Stimulated activated CD8-positive, alpha-beta memory T cell treated with anti-CD3 and anti-CD28 coated beads, Interleukin-7, amount 100 ng/mL, for 4 hours (primary cell): ENCODE results near the gene DAPK2.
"Not testable (repeated sequence)": the region's sequence is repeated elsewhere in the genome, so short reads cannot be mapped to it uniquely, and the experiment has no call there.

Source experiments
- DNase-seq, 2 donors: peaks; one replicate each; pipeline ENCODE4 v3.0.0-alpha.2; 2020; ENCODE audit warnings: low read depth in 2 of 2

Gene DAPK2

DNA sequence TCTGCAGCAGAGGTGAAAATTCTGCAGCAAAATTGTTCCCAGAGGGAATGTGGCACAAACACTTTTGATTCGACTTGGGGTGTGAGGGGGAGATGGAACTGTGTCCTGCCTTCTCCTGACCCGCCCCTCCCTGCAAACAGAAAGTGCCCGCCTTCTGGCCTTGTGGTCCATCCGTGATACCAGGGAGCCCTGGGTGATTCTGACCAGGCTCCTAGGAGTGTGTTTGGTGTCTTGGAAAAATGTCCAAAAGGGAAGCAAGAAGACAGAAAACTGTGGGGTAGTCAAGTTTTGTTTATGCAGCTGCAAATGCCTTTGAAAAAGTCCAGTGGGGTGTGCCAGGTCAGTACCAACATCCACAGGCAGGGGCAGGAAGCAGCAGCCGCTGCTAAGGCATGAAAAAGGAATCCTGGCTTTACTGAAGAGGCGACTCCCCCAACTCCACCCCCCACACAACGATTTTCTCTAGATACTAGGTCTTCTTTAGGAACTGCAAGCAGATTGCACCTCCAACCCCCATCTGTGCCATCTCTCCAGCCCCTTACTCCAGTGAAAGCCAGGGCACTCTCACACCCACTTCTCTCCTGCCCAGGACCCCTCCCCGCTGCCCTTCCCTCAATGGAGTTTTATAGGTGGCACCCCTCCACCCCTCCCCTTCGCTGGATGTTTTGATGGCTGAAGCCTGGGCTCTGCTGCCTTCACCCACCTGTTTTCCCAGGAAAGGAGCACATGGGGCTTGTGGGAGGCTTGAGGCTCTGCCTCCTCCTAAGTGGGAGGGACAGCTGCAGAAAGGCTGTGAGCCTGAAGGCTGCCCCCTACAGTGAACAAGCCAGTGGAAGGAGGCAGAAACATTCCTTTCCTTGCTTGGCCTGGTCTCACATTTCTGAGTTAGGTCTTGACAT lies 130.2 kb downstream of the DAPK2 start:
- no peak for DNase-seq

DNA sequence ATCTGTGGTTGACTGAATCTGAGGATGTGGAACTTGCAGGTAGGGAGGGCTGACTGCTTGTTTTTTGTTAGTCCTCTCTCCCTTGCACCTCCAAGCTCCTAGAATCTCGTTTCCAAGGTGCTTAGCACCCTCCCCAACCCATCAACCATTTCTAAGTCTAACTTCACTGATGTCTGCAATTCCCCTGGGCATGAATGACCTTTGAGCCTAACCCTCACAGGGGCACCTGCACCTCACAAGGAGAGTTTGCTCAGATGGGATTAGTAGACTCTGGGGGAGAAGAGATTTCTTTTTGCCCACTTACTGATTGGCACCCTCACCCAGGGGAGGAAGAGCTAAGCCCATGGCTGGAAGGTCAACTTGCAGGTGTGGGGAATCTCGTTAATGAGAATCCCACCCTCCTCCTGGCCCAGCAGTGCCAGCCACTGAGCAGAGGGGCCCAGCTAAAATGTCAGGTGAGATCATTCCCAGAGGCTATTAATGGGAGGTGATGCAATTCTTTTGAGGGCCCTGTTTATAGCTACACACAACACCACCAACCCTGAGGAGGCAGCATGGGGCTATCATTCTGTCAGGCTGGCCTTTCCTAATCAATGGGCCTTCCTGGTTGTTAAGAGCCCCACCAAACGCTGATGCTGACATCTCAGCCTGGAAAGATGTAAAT lies 130.9 kb downstream of the DAPK2 start:
- DNase-seq: no peak

DNA sequence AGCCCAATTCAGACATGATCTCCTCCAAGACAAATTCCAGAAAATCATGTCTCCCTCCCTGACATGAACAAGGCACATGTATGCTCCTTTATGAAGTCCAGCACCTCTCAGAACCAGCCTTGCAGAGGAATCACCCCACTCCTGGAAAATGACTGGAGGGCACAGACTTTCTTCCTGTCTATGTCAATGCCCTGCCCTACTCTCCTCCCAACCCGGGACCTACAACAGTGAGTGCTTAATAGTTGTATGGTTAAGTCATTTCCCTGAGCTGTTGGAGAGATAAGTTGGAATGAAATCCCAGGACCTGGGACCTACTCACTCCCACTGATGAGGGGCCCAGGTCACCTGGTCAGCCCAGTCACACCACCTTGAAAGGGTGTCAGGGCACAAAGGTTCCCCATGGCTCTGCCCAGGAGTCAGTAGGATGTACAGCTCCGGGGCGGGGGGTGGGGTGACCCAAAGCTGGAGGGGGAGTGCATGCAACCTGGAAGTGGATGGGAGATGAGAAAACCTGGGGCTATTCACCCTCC lies 132.4 kb downstream of the DAPK2 start:
- DNase-seq: no peak

DNA sequence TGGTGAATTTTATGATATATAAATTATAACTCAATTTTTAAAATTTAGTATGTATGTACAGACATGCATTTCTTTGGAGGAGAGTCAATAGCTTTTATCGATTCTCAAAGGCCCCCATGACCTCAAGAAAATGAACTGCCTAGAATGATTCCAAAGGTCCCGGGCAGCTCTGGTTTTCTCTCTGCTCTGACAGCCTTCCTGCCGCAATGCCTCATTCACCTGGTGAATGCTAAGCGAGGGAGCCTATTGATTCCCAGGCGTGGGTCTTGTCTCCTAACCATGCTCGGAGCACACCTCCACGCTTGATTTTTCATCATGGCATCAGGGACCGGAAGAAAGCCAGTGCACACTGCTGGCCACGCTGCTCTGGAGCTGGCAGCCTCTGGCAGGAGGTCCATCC lies 132.9 kb downstream of the DAPK2 start:
- no peak for DNase-seq

DNA sequence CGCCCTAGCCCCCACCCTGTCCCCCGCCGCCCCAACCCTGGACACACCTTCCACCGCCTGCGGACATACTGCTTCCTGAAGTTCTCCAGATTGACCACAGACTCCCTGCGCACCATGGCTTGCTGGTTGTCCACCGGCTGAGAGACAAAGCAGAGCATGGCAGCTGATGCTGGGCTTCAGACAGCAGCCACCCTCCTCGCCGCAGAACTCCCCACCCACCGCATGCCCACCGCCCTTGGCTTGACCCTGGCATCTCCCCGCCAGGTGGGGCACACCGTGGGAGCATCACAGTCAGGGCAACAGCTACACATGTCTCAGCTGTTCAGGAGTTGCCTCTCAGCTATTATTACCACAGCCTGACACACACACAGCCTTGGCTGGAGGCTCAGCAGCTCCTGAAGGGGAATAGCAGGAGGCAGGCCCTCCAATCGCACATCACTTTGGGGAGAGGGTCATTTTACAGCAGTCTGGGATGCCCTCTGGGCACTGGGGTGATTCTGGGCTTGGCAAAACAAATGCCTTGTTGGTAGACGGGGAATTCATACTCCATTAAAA lies 134.1 kb downstream of the DAPK2 start:
- DNase-seq: no peak

DNA sequence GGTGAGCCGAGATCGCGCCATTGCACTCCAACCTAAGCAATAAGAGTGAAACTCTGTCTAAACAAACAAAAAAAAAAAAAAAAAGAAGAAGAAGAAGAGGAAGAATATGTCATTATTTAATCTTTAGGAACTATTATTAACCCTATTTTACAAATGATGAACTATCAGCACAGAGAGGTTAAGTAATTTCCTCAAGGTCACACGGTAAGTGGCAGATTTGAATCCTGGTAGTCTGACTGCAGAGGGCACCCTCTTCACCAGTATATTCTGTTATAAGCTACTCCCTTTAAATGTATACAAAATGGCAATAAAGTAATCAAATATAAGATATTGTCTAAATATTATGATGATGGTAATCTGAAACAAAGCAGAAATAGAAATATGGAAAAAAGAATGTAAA lies 135.1 kb downstream of the DAPK2 start:
- DNase-seq: no peak

DNA sequence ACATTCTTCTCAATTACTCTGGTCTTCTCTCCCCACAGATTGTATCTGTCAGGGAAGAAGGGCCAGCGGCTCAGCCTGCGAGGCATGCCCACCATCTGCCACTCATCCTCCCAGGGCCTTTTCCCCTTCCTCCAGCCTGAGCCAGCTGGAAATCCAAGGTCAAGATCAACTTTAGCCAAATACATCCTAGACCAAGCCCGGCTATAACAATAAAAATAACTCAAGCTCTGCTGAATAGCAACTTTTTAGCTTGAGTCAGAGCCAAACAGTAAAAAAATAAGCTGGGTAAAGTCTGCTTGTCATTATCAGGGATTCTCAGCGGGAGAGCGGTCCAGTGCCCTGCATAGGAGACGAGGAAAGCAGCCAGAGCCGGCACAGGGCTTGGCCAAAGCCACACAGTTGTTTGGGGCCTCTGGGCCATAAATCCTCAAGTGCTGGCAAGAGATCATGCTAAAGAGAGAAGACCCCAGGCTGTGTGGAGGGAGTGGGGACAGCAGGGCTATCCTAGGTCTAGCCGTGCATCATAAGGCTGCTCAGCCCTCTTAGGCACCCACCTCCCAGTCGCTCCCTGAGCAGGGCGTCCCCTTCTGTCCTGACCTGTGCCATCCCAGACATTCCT lies 136.4 kb downstream of the DAPK2 start:
- DNase-seq: no peak

DNA sequence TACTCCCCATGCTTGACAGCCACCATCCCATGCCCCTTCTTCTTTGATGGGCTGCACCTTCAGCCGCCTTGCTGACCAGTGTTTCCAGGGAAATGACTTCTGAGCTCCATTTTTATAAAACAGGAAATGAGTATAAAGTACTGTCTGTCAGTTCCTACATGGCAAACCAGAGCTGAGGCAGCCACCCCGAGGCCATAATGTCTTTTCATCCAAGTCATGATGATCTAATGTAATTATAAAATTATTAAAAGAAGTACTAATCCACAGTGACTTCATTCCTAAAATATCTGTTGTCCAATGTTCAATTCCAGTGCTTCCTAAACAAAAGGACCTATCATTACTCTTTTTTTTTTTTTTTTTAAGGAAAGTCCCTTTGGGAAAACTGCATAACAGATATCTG lies 137.3 kb downstream of the DAPK2 start:
- DNase-seq: no peak

DNA sequence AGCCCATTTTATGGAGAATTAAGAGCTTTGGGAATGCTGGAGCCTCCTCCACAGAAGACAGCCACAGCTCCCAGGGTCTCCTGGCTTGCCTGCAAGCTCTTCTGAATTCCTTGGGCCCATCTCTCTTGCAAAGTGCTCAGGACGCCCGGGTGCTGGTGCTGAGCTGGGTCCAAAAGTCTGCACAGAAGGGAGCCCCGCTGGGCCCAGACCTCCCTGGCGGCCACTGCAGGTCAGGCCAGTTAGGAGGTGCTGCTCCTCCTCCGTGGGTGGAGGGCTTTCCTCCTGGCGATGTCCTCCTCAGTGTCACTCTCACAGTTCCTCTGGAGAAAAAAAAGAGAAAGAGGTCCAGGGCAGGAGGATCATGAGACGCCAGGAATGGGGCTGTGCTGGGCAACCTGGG lies 138.0 kb downstream of the DAPK2 start:
- no peak for DNase-seq

DNA sequence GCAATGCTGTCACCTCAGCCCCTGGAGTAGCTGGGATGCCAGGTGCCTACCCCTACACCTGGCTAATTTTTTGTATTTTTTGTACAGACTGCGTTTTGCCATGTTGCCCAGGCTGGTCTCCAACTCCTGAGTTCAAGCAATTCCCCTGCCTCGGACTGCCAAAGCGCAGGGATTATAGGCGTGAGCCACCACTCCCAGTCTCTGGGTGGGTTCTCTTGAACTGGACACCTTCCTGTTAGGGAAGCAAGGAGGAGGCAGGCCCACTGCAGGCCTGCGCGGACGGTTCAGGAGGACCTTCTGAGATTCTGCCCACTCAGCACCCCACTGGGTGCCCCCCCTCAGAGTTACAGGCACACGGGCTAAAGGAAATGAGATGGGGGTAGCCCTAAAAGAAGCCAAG lies 138.8 kb downstream of the DAPK2 start:
- no peak for DNase-seq

DNA sequence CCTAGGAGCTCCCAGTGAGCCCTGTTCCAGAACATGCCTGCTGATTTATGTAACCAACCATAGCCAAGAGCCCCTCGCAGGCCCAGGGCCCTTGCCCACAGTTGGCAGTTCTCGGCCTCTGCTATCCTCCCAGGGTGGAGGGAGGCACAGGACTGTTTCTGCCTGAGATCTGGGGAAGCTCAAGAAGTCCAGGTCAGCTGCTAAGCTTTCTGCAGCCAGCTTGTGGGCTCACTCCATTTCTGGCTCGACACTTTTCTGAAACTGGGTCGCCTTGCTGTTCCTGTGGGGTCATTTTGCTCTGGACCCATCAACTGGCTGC lies 140.1 kb downstream of the DAPK2 start:
- no peak for DNase-seq

DNA sequence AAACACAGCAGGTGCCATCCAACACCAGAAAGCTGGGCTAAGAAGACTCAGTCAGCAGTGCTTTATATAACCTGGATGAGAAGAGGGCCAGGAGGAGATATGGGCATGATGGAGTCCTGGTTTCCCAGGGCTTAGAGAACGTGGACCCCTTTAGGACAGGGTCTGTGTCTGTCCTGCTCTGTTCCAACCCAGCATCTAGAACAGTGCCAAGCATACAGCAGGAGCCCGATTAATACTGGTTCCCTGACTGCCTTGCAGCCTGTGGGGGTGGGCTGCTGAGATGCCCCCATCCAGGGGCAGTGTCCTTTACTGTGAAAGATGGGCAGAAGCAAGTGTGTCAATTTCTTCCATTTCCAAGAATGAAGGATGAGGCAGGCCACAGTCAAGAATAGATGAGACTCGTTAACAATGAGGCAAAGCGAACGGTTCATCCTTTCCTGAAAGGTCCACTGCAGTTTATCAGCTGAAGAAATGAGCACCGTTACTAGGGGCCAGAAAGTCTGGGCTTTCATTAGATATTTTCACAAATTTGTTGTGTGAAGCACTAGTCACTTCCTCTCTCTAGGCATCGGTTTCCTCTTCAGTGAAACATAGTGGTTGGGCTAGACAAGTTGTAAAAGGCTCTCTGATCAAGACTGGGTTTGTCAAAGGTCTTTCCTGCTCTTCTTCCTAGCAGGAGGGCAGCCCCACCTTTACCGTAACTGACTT lies 140.6 kb downstream of the DAPK2 start:
- no peak for DNase-seq

DNA sequence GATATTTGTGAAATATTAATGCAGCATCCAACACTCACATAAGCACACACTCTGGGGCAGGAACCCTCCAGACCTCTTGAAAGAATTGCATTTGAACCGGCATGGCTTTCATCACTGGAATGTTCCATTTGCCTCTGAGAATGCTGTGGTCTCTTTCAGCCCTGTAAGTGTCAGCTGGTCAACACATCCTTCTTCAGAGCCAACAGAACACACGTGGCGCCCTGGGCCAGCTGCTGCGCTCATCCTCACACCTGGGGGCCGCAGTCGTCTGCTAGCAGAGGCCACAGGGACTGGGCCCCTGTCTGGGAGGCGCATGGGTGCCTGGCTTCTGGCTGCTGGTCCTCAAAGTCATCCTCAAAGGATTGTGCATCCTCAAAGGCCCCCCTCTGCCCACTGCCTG lies 141.2 kb downstream of the DAPK2 start:
- DNase-seq: no peak

DNA sequence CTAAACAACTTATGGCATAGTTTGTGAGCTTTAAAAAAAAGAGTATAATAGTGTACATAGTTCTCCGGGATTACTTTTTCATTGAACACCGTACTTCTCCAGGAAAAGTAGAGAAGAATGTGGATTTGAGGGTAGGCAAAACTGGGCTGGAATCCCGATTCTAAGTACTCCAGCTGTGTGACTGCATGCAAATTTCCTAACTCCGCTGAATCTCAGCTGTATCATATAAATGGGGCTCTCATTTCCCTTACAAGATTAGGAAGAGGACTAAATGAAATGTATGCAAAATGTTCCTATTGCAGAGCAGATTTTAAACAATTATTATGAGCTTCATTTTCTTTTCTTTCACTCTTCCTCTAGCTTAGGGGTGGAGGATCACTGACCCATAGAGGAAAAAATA lies 142.2 kb downstream of the DAPK2 start:
- no peak for DNase-seq

DNA sequence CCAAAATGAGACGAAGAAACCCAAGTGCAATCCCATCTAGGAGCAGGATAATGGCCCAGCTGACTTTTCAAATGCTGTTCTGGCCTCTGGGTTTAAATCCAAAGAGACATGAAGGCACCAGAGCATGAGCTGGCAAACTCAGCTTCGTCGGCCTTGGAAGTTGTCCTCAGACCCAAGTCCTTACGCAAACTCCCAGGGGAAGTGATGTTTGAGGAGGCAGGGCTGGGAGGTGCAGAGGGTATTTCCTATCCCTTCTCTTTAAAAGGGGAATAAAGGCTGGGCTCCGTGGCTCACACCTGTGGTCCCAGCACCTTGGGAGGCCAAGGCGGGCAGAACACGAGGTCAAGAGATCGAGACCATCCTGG lies 143.6 kb downstream of the DAPK2 start:
- no peak for DNase-seq

DNA sequence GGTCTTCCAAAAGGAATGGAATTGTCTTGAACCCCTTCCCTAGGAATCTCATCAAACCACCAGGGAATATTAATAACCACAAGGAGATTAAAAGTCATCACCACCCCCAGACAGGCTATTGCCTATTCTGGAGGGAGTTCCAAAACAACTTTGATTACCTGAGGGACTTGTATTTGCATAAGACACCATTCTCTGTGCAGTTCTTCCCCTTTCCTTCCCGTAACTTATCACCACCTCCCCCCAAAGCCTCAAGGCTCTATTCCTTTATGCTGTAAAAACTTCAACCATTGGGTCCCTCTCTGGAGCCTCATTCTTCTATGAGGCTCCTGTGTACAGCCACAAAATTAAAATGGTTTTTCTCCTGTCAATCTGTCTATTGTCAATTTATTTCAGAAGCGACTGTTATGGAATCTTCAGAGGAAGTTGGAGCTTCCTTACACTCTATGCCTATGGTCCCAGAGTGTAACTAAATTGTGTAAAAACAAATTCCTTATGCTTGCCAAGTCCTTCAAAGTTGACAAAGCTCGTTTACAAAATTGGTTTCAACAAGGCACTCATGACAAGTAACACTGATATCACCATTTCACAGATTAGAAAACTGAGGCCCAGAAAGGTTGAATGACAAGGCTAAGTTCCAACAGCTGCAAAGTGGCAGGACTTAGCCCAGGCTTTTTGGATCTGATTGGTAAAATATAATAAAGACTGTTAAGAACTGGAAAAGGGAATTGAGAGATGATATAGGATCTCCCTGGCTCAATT lies 144.2 kb downstream of the DAPK2 start:
- DNase-seq: no peak

DNA sequence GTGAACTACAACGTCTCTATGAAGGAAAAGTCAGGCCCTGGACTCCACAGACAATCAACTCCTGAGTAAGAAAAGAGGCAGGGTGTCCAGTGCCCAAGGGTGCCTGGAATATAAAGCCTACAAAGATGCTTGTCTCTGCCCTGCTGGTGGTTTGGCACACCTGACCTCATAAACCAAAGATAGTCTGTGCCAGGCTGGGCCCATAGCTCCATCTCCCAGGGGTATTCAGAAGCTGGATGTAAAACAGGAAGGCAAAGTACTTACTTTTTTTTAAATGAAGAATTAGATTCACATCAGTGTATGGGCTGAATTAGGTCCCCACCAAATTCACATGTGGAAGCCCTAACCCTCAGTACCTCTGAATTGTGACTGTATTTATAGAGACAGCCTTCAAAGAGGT lies 146.0 kb downstream of the DAPK2 start:
- no peak for DNase-seq

DNA sequence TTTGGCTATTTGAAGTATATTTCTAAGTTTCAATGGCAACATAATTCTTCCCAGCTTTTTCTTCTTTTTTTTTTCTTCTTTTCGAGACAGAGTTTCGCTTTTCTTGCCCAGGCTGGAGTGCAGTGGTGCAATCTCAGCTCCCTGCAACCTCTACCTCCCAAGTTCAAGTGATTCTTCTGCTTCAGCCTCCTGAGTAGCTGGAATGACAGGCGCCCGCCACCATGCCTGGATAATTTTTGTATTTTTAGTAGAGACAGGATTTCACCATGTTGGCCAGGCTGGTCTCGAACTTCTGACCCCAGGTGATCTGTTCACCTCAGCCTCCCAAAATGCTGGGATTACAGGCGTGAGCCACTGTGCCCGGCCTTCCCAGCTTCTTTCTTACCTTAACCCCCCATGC lies 146.7 kb downstream of the DAPK2 start:
- DNase-seq: not testable (repeated sequence)

DNA sequence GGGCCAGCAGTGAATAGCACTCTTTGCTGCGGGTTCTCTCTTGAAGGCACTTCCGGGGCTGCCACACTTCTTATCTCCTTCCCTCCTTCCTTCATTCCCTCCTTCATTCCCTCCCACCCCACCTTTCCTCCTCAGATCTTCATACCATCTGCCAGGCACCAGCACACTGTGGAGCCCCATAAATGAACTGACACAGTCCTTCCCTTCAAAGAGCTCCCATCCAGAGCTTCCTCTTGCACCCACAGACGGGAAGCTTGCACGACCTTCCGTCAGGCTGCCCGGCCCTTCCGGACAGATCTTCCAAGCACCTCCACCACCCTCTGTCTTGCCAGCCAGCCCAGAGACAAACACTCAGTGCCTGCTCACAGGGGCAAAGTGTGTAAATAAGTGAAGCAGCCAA lies 147.1 kb downstream of the DAPK2 start:
- no peak for DNase-seq

DNA sequence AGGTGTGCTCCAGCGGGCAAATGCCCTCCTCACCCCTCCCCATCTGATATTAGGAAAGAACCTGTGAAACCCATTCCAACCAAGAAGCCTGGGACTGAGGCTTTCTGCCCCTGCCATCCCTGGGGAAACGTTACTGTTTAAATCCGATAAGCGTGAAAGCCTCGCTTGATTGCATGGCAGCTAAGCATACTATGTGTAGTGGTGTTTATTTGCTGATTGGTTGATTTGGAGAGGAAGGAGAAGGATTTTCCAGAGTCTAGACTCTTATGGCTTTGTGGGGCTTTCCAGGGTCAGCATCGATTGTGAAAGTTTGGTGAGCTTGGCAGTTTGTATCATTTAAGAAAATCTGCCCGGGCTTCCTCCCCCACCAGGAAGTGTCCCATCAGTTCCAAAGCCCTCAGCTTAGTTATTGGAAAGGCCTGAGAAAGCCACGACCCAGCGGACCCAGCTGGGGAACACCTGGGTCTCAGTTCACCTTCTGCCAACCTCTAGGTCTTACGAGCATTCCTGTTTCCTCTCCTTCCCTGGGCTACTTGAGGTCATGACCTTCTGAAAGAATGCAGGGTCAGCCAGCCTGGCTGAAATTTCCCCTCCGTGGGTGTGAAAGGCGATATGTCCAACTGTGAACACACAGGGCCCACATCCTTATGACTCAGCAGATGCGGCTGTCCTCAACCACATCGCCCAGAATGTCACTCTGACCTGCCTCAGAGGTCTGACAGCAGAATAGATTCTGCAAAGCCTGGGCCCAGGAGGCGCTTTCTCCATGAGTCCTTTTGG lies 149.8 kb downstream of the DAPK2 start:
- DNase-seq: peak; percentile 12 to 35
